HepG2 (cell line): Measurements from ENCODE around the gene PHF13. TPM values are rescaled to one million over a fixed set of nuclear protein-coding genes. Genes with fewer than 3 reads are reported as not detected.

ENCODE experiments used
- AGO1 ChIP-seq: fragments of 200-400 bp; formaldehyde crosslinking; IDR thresholded peaks from 2 replicates; pipeline ENCODE4 v1.6.1; 2017; ENCODE audit warnings: mild to moderate bottlenecking, low read depth, low read length, moderate library complexity; ENCODE audit not compliant: poor library complexity, severe bottlenecking
- ATF7-NPFF ChIP-seq: sonication (generic); formaldehyde crosslinking; IDR thresholded peaks from 2 replicates; pipeline ENCODE4 v1.8.1; 2023; ENCODE audit warnings: mild to moderate bottlenecking, low read depth, missing genetic modification reagents, moderate library complexity
- CCDC6 ChIP-seq: sonication (generic); formaldehyde crosslinking; IDR thresholded peaks from 2 replicates; pipeline ENCODE4 v1.8.1; 2022; ENCODE audit warnings: mild to moderate bottlenecking, missing genetic modification reagents, moderate library complexity
- HIVEP1 ChIP-seq: sonication (generic); formaldehyde crosslinking; IDR thresholded peaks from 2 replicates; pipeline ENCODE4 v1.4.0; 2020; ENCODE audit warnings: mild to moderate bottlenecking, missing genetic modification reagents
- KLF6 ChIP-seq: IDR thresholded peaks from 2 replicates; pipeline ENCODE4 v1.8.0; 2016; ENCODE audit warnings: missing biosample characterization, missing genetic modification reagents
- MED13 ChIP-seq: sonication (generic); formaldehyde crosslinking; IDR thresholded peaks from 2 replicates; pipeline ENCODE4 v1.5.0; 2020; ENCODE audit warnings: missing genetic modification reagents
- MTA3 ChIP-seq: sonication (generic); formaldehyde crosslinking; IDR thresholded peaks from 2 replicates; pipeline ENCODE4 v1.4.0; 2020; ENCODE audit warnings: missing genetic modification reagents
- MTF1 ChIP-seq: sonication (generic); formaldehyde crosslinking; IDR thresholded peaks from 2 replicates; pipeline ENCODE4 v1.5.0; 2020; ENCODE audit warnings: missing genetic modification reagents
- MXI1 ChIP-seq: IDR thresholded peaks from 3 replicates; pipeline ENCODE4 v1.6.1; 2012; ENCODE audit warnings: low read depth, low read length, inconsistent platforms, borderline replicate concordance
- NFE2 ChIP-seq: sonication (generic); formaldehyde crosslinking; IDR thresholded peaks from 2 replicates; pipeline ENCODE4 v1.4.0; 2020; ENCODE audit warnings: missing genetic modification reagents
- PLRG1 ChIP-seq: fragments of 450-650 bp; conservative IDR thresholded peaks from 2 replicates; pipeline ENCODE4 v1.6.1; 2016
- RNF219 ChIP-seq: sonication (generic); formaldehyde crosslinking; IDR thresholded peaks from 2 replicates; pipeline ENCODE4 v1.5.0; 2020; ENCODE audit warnings: mild to moderate bottlenecking, missing genetic modification reagents
- RORA ChIP-seq: sonication (generic); formaldehyde crosslinking; IDR thresholded peaks from 2 replicates; pipeline ENCODE4 v1.5.0; 2020; ENCODE audit warnings: mild to moderate bottlenecking, missing genetic modification reagents, moderate library complexity
- RXRB ChIP-seq: IDR thresholded peaks from 2 replicates; pipeline ENCODE4 v1.6.1; 2016; ENCODE audit warnings: borderline replicate concordance, missing genetic modification reagents, missing compliant biosample characterization
- TBP ChIP-seq: sonication (generic); formaldehyde crosslinking; IDR thresholded peaks from 2 replicates; pipeline ENCODE4 v1.5.0; 2020; ENCODE audit warnings: missing genetic modification reagents
- ZBTB44 ChIP-seq: sonication (generic); formaldehyde crosslinking; IDR thresholded peaks from 2 replicates; pipeline ENCODE4 v1.4.0; 2020; ENCODE audit warnings: missing genetic modification reagents
- ZFP90 ChIP-seq: sonication (generic); formaldehyde crosslinking; IDR thresholded peaks from 2 replicates; pipeline ENCODE4 v1.8.0; 2022; ENCODE audit warnings: missing genetic modification reagents, mild to moderate bottlenecking, inconsistent platforms, borderline replicate concordance
- ZKSCAN8 ChIP-seq: IDR thresholded peaks from 2 replicates; pipeline ENCODE4 v1.6.1; 2016; ENCODE audit warnings: borderline replicate concordance, missing genetic modification reagents, missing compliant biosample characterization
- ZNF124 ChIP-seq: sonication (generic); formaldehyde crosslinking; IDR thresholded peaks from 2 replicates; pipeline ENCODE4 v1.4.0; 2020; ENCODE audit warnings: missing genetic modification reagents
- ZNF20 ChIP-seq: sonication (generic); formaldehyde crosslinking; IDR thresholded peaks from 2 replicates; pipeline ENCODE4 v1.4.0; 2020; ENCODE audit warnings: mild to moderate bottlenecking, moderate library complexity, missing genetic modification reagents
- ZNF281 ChIP-seq: sonication (generic); formaldehyde crosslinking; IDR thresholded peaks from 2 replicates; pipeline ENCODE4 v1.4.0; 2020; ENCODE audit warnings: missing genetic modification reagents, borderline replicate concordance
- ZNF292 ChIP-seq: sonication (generic); formaldehyde crosslinking; IDR thresholded peaks from 2 replicates; pipeline ENCODE4 v1.8.1; 2022; ENCODE audit warnings: mild to moderate bottlenecking, low read depth, missing genetic modification reagents, borderline replicate concordance
- ZNF556 ChIP-seq: sonication (generic); formaldehyde crosslinking; IDR thresholded peaks from 2 replicates; pipeline ENCODE4 v1.4.0; 2020; ENCODE audit warnings: mild to moderate bottlenecking, missing genetic modification reagents, borderline replicate concordance
- ZNF740 ChIP-seq: sonication (generic); formaldehyde crosslinking; IDR thresholded peaks from 2 replicates; pipeline ENCODE4 v1.4.0; 2020; ENCODE audit warnings: missing genetic modification reagents
- polyA plus RNA-seq, 8 experiments: library from polyadenylated mRNA; depleted of rRNA in 3 of 8; stranded (reverse) in 7 of 8; unstranded in 1 of 8; fragments of >200 nt; fragmentation: Illumina TruSeq in 4 of 8; extraction: Trizol in 4 of 8; gene quantifications; 2 replicates each; pipeline versions ENCODE4 v1.2.1 to v1.2.3, GENCODE V29; 2011 to 2016; ENCODE audit warnings: low read depth in 4 of 8, missing spikeins in 1 of 8, mixed read lengths in 1 of 8; ENCODE audit not compliant: insufficient read depth in 1 of 8
- total RNA-seq, 5 experiments: library from RNA; depleted of rRNA; stranded (reverse); fragments of >200 nt; fragmentation: Illumina TruSeq; extraction: Trizol; gene quantifications; 2 replicates each; pipeline ENCODE4 v1.2.3, GENCODE V29; 2016; ENCODE audit warnings: low read depth in 1 of 5

The PHF13 gene
- total and polyA plus RNA-seq, 2 of the 13 experiments (the other 11 are each of a cell fraction or from before 2014, with no cell fraction given), result 4.7 to 7.4 TPM

- no peak for TF ChIP-seq RNF219
- no peak for TF ChIP-seq ZNF740 (CRISPR knock-in tag)
- TF ChIP-seq ZFP90 (CRISPR knock-in tag), result 0 out of 2 replicates have a peak, but pooled peaks have one; percentile 16
- TF ChIP-seq MTF1 (CRISPR knock-in tag), result no peak
- peak; percentile 36; the same call in 1 of the 3 replicates for TF ChIP-seq MXI1
- TF ChIP-seq RXRB (CRISPR knock-in tag), result no peak
- TF ChIP-seq PLRG1, result no peak
- no peak for TF ChIP-seq CCDC6 (CRISPR knock-in tag)
- no peak for TF ChIP-seq KLF6 (CRISPR knock-in tag)
- peak; percentile 63 for TF ChIP-seq HIVEP1 (CRISPR knock-in tag)
- TF ChIP-seq ZNF281 (CRISPR knock-in tag), result no peak
- TF ChIP-seq ZBTB44 (CRISPR knock-in tag), result no peak
- no peak for TF ChIP-seq ZNF20 (CRISPR knock-in tag)
- TF ChIP-seq RORA (CRISPR knock-in tag), result no peak
- TF ChIP-seq NFE2, result no peak
- TF ChIP-seq ATF7-NPFF, result no peak; the same call in 1 of the 2 replicates
- TF ChIP-seq ZNF292 (CRISPR knock-in tag), result no peak
- no peak for TF ChIP-seq ZKSCAN8 (CRISPR knock-in tag)
- 0 out of 2 replicates have a peak, but pooled peaks have one; percentile 42 for TF ChIP-seq ZNF556 (CRISPR knock-in tag)
- TF ChIP-seq MED13 (CRISPR knock-in tag), result no peak
- TF ChIP-seq MTA3 (CRISPR knock-in tag), result no peak
- no peak for TF ChIP-seq ZNF124 (CRISPR knock-in tag)
- TF ChIP-seq TBP (CRISPR knock-in tag), result no peak
- no peak for TF ChIP-seq AGO1
Observed at GRCh38 chr1:6579374-6580118, 34.0 kb upstream of the PHF13 start, which contains the start of gene ZBTB48 (continued).
